Chondrocyte (in vitro differentiated cells): ENCODE results near the gene CRYBA4. TPM values are rescaled to one million over a fixed set of nuclear protein-coding genes. Genes with fewer than 3 reads are reported as not detected.
A peak's percentile ranks its signal among the peaks of the same experiment; 100 is the strongest.

ENCODE experiments used
- DNase-seq: peaks from one replicate; pipeline ENCODE4 v3.0.0; 2021; ENCODE audit warnings: mixed read lengths, low spot score
- H3K27ac Mint-ChIP-seq: one replicate; pipeline ENCODE4 v1.8.0; 2021; ENCODE audit warnings: mild to moderate bottlenecking, moderate library complexity, mixed read lengths; ENCODE audit not compliant: unreplicated experiment
- H3K27me3 Mint-ChIP-seq: 2 replicates; pipeline ENCODE4 v1.8.0; 2021; ENCODE audit warnings: low read depth, mixed read lengths
- H3K36me3 Mint-ChIP-seq: 2 replicates; pipeline ENCODE4 v1.8.0; 2021; ENCODE audit warnings: low read depth, mixed read lengths
- H3K4me1 Mint-ChIP-seq: 2 replicates; pipeline ENCODE4 v1.8.0; 2021; ENCODE audit warnings: low read depth, mild to moderate bottlenecking, mixed read lengths
- H3K4me3 Mint-ChIP-seq: one replicate; pipeline ENCODE4 v1.8.0; 2021; ENCODE audit warnings: mild to moderate bottlenecking, moderate library complexity, mixed read lengths; ENCODE audit not compliant: unreplicated experiment
- H3K9me3 Mint-ChIP-seq: 2 replicates; pipeline ENCODE4 v1.8.0; 2021; ENCODE audit warnings: low read depth, mixed read lengths
- CTCF ChIP-seq: fragments of 200-600 bp; sonication (generic); IDR thresholded peaks from 2 replicates; pipeline ENCODE4 v1.5.0; 2021; ENCODE audit warnings: antibody characterized with exemption, mild to moderate bottlenecking, moderate library complexity
- long read RNA-seq: library from polyadenylated mRNA; stranded (forward); transcript quantifications from one replicate; pipeline ENCODE4 v2.0.0, GENCODE V29; 2021
- total RNA-seq: library from RNA; stranded (reverse); gene quantifications from 3 replicates; pipeline ENCODE4 v1.2.1, GENCODE V29; 2021

Gene CRYBA4
- total RNA-seq = not detected in 3 replicates
- long read RNA-seq = 0 reads

- H3K9me3 Mint-ChIP-seq = no peaks in the 10 kb centered on the region
Measured at GRCh38 chr22:26621663-26622062, at the start of gene CRYBA4. Gene CRYBA4, plus strand, starts transcription at chr22:26621963. Its CDS starts 634 bp downstream, at chr22:26622597.

DNA sequence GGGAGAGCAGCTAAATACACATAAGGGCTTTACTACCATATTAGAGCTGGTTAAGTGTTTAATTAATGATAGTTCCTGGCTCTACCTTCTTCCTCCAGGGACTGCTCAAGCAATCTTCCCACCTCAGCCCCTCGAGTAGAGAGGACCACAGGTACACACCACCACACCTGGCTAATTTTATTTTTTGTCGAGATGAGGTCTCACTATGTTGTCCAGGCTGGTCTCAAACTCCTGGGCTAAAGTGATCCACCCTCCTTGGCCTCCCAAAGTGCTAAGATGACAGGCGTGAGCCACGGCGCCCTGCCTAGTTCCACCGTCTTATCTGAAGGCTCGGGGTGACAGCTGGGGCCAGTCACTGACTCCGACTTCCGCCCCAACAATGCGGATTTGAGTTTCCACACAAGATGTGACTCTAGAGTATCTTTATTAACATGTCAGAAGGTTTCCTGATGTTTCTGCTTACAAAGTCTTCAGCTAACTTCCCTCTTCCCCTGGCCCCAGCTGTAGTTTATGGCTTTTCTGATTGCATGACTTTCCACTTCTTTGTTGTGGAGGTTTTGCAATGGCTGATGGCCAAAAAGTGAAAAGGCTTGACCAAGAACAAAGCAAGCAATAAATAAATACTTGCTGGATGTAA is 48.6 kb upstream of the CRYBA4 start:
- no peaks in the 10 kb centered on the region for H3K27me3 Mint-ChIP-seq
- no peaks in the 10 kb centered on the region for H3K9me3 Mint-ChIP-seq
- no peak for TF ChIP-seq CTCF
- no peak overlapping the region for H3K4me3 Mint-ChIP-seq
- DNase-seq = no peak
- no peak overlapping the region for H3K27ac Mint-ChIP-seq
- peaks cover 44% of the 10 kb centered on the region for H3K4me1 Mint-ChIP-seq
- H3K36me3 Mint-ChIP-seq = peaks cover 8% of the 10 kb centered on the region

More at GRCh38 chr22:26621663-26622062, at the start of gene CRYBA4:
- Mint-ChIP-seq H3K4me1 (no peaks in the 10 kb centered on the region), H3K27me3 (peaks cover 10% of the 10 kb centered on the region), H3K27ac (no peak within 1 kb of the TSS), H3K4me3 (no peak within 1 kb of the TSS), H3K36me3 (no peaks in the 10 kb centered on the region)
- TF ChIP-seq CTCF = no peak
- DNase-seq = no peak

GRCh38 chr22:26574001-26574723 is 47.6 kb upstream of the CRYBA4 start:
- H3K27me3 Mint-ChIP-seq = no peaks in the 10 kb centered on the region
- H3K9me3 Mint-ChIP-seq = no peaks in the 10 kb centered on the region
- peaks cover 8% of the 10 kb centered on the region for H3K36me3 Mint-ChIP-seq
- H3K27ac Mint-ChIP-seq = no peak overlapping the region
- TF ChIP-seq CTCF = no peak
- no peak for DNase-seq
- peaks cover 40% of the 10 kb centered on the region for H3K4me1 Mint-ChIP-seq
- H3K4me3 Mint-ChIP-seq = no peak overlapping the region

DNA sequence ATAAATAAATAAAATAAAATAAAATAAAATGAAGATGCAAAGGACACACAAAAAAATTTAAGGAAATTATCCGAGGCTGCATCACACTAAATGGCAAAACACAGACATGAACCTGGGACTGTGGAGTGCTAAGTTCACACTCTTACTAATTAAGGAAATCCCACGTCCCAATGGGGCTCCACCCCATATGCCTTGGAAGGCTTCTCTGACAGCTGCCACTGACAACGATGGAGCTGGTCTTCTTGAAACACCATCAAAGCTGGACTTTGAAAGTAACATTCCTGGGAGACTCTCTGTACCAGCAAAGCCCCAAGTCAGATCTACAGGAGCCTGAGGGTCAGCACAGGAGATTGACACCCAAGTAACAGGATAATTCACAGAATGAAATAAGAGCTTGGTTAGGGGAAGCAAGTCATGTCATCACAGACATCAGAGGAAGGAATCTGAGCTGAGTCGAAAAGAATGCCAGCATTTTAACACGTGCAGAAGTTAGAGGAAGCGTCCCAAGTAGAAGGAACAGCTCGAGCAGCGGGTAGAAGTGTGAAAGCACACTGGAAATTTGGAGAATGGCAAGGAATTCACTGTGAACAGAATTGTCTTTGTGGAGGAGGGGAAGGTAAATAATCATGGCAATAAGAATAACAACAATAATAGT is 45.6 kb upstream of the CRYBA4 start:
- H3K27ac Mint-ChIP-seq = peak overlapping the region; percentile 90
- peaks cover 45% of the 10 kb centered on the region for H3K4me1 Mint-ChIP-seq
- TF ChIP-seq CTCF = no peak

GRCh38 chr22:26577081-26577480 is 44.7 kb upstream of the CRYBA4 start:
- H3K27ac Mint-ChIP-seq = no peak overlapping the region
- H3K36me3 Mint-ChIP-seq = peaks cover 9% of the 10 kb centered on the region
- H3K9me3 Mint-ChIP-seq = no peaks in the 10 kb centered on the region
- TF ChIP-seq CTCF = no peak
- no peak for DNase-seq
- H3K27me3 Mint-ChIP-seq = no peaks in the 10 kb centered on the region
- H3K4me3 Mint-ChIP-seq = no peak overlapping the region
- peaks cover 42% of the 10 kb centered on the region for H3K4me1 Mint-ChIP-seq

More for the DNA sequence above, 45.6 kb upstream of the CRYBA4 start:
- Mint-ChIP-seq H3K4me3 (peak overlapping the region; percentile 26), H3K27me3 (no peaks in the 10 kb centered on the region), H3K36me3 (peaks cover 10% of the 10 kb centered on the region), H3K9me3 (no peaks in the 10 kb centered on the region)
- no peak for DNase-seq
